NCI-H2196 treated with DMSO at 0.1 percent for 48 hours (cell line): ENCODE measurements around the gene QRFPR.
"Not testable (repeated sequence)": the region's sequence is repeated elsewhere in the genome, so short reads cannot be mapped to it uniquely, and the experiment has no call there.

Experiments used
- DNase-seq: peaks from one replicate; lab custom pipeline; 2025; ENCODE audit not compliant: unreplicated experiment; lab: John Stamatoyannopoulos, UW

The QRFPR gene

DNA sequence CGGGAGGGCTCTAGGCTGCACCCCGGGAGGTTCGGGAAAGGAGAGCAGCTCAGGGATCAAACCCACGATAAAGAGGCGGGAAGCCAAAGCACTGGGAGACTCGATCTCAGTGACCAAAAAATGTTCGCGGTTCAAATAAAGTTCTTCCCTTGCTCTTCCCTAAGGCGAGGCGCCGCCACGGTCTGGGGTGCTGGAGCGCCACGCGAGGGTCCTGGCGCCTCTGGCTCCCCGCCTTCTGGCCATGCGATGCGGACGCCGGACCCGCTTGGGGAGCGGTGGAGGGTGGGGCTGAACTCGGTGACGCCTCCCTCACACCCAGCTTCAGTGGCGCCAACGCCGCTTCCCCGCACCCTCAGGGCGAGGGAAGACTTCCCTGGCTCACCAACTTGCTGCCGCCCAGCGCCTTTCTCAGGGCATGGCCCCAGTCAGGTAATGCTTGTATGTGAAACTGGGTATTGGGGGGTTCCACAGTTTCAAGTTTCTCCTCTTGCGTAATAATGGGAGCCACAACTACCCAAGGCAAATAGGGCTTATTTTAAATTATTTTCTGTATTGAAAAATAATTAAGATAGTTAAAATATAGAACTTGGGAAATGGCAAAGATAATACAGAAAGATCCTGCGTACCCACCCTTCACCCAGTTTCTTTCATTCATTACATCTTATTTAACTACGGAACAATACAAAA is at the start of gene QRFPR:
Gene QRFPR, minus strand, starts transcription at position 243 of the 687 bp plus-strand sequence. CDS start 371 bp downstream, outside the sequence.
- no peak for DNase-seq

DNA sequence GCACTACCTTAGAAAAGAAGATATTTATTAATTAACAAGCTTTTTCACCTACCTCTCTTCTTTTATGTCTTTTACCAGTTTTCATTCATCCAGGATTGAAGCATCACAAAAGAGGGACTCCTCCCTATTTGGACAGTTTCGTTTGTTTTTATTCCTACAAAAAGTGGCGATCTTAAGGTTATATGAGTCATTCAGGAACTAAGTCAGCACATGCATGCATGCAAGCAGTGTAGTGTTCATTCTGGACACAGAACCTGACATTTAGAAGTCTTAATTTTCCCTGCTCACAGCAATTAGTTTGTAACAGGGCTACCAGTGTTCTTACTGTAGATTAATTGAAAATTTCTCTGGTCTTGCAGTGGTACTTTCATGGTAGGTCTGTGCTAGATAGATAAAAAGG is 47.9 kb upstream of the QRFPR start:
- no peak for DNase-seq

DNA sequence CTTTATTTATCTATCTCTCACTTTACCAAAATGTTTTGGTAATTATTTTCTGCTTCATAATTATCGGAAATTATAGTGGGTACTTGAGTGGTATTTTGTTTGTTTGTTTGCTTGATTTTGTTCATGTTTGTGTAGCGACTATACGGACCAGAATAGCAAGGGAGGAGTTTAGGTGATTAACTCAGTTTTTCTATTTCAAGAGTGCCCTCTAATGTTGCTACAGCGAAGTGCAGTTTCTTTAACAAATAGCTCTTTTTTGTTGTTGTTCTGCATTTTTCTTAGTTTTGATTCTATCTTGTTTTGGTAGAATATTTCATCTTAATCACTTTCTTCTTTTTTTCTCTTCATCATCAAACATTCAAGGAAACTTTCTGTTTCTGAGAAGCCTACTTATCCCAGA is 40.8 kb upstream of the QRFPR start:
- no peak for DNase-seq

DNA sequence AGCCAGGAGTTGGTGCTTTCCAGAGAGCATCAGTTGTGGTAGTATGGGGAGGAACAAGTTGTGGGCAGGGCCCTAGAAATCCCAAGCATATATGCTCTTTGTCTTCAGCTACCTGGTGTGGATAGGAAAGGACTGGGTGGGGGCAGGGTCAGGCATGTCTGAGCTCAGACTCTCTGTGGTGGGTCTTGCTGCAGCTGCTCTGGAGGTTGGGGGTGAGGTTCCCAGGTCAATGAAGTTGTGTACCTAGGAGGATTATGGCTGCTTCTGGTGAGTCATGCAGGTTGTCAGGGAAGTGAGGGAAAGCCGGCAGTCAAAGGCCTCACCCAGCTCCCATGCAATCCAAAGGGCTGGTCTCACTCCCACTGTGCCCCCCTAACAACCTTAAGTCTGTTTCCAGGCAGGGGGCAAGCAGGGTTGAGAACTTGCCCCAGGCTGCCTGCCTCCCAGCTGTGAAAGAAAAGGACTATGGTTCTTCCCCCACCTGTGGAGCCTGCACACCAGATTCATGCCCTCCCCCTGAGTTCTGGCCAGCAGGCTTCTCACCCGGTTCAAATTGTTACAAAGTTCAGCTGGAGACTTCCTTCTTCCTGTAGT is 30.4 kb upstream of the QRFPR start:
- no peak for DNase-seq

DNA sequence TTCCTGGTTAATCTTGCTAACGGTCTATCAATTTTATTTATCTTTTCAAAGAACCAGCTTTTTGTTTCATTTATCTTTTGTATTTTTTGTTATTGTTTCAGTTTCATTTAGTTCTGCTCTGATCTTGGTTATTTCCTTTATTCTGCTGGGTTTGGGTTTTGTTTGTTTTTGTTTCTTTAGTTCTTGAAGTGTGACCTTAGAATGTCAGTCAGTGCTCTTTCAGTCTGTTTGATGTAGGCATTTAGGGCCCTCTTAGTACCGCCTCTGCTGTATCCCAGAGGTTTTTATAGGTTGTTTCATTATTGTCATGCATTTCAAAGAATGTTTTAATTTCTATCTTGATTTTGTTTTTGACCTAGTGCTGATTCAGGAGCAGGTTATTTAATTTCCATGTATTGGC is 27.7 kb upstream of the QRFPR start:
- not testable (repeated sequence) for DNase-seq

DNA sequence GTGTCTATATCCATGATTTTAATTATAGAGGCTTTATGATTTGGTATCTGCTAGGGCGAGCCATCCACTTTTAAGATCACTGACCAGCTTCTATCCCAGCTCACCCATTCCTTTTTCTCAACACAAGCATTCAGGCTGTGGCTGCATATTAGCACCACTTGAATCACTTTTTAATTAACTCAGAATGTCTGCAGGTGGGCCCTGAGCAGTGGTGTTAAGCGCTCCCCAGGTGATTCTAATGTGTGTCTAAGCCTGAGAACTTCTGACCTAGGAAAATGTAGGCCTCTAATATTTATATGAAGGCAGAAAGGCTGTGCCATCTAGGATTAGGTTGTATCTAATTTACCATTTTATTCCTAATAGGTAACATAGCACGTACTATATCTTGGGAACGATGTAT is 19.8 kb upstream of the QRFPR start:
- DNase-seq, result no peak

DNA sequence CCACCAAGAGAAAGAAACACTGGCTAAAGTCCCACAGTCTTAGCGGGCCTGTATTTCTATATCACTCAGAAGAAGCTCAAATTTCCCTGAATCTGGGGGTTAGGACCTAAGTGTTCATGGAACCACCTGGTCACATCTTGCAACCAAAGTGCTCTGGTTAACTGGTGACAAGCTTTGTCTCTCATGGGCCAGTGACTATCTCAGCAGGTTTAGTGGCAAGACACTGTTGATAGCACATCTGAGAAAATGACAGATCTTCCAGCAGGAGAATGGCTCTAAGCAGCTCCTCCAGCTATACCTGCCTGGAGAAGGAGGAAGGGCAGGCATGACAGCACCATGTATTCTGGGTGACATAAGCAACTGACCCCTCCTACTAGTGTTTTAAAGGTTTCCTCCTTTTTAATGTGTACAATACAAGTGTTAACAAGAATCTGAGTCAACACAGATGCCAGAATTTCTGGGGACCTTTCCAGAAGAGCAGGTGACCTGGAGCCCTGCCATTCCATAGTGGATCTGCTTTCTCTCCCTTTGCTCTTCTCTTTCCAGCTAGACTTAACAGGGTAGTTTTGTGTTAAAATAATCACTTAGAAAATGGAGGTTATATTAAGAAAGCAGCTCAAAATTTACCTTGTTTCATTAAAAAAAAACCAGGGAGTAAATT is 17.3 kb upstream of the QRFPR start:
- DNase-seq, result no peak

DNA sequence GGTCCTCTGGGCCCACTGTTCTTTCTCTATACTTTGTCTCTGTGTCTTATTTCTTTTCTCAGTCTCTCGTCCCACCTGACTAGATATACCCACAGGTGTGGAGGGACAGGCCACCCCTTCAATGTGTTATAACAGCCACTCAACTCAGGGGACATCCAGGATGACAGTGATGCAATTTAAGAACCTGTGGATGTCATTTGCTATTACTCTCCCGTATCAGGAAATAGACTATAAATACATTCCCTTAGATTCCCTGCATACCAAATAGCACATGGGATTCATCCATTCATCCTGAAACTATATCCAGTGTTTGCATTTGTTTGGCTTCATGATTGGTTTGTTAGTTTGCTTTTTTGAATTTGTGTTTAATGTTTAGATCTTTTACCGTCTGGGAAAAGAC is 16.6 kb upstream of the QRFPR start:
- no peak for DNase-seq

DNA sequence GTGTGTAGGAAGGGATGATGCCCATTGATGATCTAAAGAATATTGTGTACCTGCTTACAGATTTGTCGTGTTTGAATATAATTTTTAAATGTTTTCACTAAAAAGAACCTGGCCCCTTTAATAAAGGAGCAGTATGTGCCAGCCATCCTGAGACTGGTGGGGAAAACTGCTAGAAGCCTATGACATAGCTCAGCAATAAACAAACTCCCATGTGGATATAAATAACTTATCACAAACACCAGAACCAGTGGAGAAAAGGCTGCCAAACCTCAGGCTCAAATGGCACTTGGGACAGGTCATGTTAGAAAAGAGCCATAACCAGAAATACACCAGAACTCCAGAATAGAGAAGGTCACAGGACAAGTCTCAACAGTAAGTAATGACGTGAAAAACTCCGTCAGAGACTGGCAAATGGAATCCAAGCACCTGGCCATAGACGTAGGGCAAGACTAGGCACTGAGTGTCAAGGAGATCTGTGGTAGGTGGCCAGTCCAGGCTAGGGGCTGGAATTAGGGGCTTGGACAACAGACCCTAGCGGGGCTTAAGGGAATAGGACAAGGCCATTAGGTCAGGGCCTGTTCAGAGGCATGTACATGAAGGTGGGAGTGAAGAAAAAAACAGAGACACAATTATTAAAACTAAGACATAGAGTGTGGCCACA is 11.7 kb upstream of the QRFPR start:
- no peak for DNase-seq

DNA sequence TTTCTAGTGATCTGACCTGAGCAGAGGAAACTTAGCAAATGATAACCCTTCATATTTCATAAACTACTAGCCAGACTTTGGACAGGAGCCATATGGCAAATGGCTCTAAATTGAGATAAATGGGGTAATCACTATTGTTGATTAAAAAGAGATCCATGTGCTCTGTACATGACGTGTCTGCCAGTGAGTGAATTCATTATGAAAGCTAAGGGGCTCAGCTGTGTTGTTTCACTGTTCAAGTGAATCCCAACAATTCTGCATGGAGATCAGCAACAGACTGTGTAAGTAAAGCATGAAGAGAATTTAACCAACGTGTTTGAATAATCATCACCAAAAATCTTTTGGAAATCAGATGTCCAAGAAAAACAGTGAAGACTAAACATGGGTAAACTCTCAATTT is 9.5 kb upstream of the QRFPR start:
- DNase-seq, result no peak

DNA sequence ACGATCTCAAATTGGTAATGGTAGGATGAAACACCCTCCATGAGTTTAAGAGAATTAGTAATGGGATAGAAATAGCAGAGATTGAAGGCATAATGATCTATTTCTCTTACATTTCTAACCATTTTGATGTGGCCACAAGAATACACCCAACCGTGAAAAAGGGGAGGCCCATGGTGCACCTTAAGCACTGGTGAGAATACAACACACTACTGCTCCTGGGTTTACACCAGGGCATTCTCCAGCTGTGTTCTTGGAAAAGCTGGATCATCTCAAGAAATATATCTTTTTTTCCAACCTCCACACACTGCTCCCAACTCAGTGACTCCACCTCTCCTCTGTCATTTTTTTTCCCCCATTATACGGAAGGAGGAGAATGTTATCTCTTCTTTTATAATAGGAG is 1.5 kb downstream of the QRFPR start:
- no peak for DNase-seq

DNA sequence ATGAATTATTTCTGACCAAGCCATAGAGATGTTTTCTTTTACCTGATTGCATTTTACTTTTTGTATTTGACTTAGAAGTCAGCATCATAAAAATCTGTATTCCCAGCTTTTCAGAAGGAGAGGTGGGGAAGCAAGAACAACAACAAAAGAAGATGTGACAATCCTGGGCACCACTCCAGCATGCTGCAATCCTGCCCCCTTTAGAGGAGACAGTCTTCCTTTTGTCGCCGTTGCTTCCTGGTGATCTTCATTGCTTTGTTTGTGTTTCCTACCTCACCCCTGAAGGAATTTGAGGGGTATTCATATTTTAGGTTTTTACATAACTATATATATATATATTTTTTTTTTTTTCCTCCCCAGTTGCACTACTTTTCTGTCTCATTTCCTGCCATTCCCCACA is 3.7 kb downstream of the QRFPR start:
- DNase-seq, result no peak

DNA sequence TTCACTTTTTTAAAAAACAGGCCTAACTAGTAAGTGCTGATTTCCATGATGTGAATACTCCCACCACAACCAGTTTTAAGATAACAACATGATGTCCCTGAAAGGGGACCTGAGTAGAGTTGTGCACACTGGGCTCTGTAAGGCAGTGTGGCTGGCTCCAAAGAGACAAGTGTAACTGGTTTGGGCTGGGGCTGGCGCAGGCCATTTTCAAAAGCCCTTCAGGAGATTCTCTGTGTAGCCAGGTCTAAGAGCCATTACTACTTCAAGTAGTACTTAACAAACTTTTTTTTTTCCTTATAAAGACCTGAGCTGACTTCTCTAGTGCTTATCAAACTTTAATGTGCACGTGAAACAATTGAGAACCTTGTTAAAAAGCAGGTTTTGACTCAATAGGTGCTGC is 4.3 kb downstream of the QRFPR start:
- DNase-seq, result no peak

DNA sequence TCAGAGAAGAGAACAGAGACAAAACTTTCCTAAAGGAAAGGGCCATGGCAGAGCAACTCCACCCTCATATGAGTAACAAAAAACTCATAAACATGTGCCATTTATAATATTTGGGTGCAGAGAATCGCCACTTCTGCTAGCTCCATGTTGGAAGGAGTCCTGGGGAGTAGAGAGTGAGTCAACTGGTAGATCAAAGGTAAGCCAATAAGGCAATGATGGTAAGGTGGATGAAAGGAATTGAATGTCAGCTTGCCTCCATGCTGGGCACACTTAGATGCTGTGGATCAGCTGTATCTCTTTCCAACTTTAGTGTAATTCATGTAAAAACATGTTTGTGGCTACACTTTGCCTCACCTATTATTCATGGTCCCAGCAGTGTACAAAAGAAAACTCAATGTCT is 4.7 kb downstream of the QRFPR start:
- DNase-seq, result no peak

DNA sequence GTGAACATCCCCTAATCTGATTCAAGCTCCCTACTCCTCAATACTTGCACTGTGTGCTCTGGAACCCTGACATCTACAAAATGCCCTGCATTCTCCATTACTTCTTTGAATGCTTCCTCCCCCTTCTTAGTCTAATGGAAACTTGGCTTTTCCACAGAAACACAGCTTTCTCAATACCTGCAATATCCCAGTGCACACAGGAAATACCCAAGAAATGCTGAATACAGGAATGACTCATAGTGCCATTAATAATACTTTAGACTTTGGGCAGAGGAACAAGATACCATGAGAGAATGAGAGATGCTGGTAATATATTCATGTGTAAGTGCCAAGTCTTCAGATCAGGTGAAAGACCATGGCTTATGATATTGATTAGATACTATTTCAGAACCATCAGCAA is 5.6 kb downstream of the QRFPR start:
- no peak for DNase-seq

DNA sequence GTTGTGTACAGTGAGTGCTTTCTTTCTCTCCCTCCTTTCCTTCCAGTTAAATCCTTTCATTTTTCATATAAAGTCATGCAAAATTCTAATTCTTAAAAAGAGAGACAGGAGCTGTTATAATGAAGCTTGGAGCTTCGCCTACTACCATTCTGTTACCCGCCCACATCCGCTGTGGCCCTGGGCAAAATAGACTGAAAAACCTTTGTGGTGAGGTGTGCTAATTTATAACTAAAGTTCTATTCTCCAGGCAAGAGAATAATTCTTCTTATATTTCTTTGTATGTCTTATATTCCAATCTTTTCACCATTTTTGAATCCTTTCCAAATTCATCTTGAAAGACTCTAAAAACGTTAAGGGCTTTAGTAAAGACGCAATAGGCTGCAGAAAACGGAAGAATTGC is 7.0 kb downstream of the QRFPR start:
- DNase-seq, result no peak

DNA sequence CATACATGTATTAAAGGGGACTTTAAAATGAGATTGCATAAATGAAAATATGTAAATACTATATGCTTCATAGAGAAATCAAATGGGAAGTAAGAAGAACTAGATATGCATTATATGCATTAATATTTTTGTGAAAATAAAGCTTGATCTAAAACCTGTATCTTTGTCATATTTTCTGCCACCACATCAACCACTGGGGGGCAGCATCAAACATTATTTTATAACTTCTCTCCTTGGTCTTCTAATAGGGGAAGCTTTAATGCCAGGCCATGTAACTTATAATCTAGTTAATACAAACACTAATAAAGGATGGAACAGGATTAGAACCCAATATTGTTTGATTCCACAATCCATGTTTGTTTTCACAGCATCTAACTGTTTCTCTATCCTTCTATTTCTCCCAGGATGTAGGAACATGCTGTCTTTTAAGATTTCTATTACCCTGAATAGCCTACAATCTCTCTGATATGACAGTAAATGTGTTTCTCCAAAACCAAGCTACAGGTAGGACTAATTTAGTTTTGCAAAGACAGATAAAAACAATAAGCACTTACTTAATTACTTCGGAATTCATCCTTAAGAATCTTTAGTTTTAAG is 10.0 kb downstream of the QRFPR start:
- DNase-seq, result no peak

DNA sequence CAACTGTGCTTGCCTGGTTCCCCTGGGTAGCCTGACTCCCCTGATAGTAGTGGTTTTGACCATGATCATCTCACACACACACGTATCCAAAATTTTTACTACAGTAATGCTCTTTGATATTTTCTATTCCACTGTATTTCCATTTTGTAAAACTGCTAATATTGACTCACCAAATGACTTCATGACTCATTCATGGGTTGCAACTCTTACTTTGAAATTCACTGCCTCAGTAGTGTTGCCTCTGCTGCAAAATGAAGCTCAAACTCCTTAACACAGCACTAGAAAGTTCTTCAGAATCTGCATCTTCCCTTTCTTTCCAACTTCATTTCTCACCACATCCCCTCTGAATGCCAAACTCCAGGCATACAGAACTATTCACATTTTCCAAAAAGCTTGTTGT is 20.3 kb downstream of the QRFPR start:
- no peak for DNase-seq

DNA sequence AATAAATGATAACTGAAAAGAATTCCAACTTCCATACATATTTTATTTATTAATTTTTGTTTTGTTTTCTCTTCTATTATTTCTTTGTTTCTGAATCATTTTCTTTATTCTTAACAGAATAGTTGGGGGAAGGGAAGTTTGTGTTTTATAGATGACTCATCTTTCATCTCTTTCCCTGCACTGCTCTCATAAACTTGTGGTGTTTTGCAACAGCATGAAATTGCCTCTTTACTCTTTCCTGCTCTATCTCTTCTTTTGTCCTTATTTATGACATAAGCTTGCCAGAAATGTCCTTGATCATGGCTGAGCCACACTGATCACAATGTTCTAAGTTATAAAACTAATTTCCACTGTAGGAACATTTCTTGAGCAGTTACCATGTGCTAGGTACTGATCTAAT is 22.3 kb downstream of the QRFPR start:
- DNase-seq, result no peak

DNA sequence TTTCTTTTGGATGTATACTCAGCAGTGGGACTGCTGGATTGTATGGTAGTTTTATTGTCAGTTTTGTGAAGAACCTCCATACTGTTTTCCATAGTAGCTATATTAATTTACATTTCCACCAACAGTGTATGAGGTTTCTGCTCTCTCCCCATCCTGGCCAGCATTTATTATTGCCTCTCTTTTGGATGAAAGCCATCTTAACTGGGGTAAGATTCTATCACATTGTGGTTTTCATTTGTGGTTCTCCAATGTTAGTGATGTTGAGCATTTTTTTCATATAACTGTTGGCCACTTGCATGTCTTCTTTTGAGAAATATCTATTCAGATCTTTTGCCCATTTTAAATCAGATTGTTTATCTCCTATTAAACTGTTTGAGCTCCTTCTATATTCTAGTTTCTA is 27.6 kb downstream of the QRFPR start:
- DNase-seq, result no peak

DNA sequence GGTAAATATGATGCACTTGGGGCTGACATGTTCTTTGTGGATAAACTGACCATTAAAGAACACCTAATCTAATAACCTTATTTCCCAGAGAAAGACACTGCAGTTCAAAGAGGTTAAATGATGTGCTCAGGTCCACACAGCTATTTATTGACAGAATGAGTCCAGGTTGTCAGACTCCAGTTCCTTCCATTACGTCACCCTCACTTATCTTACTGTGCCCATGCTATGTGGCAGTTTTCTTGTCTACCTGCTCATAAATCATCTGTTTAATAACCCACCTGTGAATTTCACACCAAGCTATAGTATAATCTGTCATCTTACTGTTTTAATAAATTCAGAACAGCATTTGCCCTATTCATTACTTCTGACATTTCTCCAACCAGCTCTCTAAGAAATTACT is 36.7 kb downstream of the QRFPR start:
- no peak for DNase-seq

DNA sequence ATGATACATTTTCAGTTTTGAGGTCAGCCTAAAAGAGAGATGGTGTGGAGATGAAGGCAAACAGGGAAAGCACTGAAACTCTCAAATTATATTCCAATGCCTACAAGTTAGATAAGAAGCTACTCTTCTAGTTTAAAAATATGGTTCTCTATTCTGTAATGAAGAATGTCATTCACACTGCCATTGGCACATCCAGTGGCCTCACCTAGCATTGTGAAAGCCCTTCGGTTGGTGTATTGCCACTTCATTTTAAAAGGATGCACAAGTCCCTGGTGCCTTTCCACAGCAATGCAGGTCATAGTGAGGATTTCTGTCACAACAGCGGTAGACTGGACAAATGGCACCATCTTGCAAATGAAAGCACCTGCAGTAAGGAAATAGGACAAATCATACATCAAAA is 40.6 kb downstream of the QRFPR start:
- no peak for DNase-seq
